Neural progenitor cell (in vitro differentiated cells): ENCODE results near the gene HSD11B2. TPM values are rescaled to one million over a fixed set of nuclear protein-coding genes. Genes with fewer than 3 reads are reported as not detected.
A peak's percentile ranks its signal among the peaks of the same experiment; 100 is the strongest.

Source experiments
- DNase-seq: peaks from one replicate; pipeline ENCODE4 v3.0.0-alpha.2; 2016; ENCODE audit warnings: low spot score
- H2AFZ ChIP-seq: fragments of 200-600 bp; sonication (generic); replicated peaks from 2 replicates; pipeline ENCODE4 v1.6.1; 2016; ENCODE audit warnings: antibody characterized with exemption
- H3F3A ChIP-seq: fragments of 200-600 bp; sonication (generic); 2 replicates; pipeline ENCODE4 v1.6.1; 2016; ENCODE audit warnings: antibody characterized with exemption, low read depth
- H3K27ac ChIP-seq: fragments of 200-600 bp; sonication (generic); 2 replicates; pipeline ENCODE4 v1.5.1; 2016; ENCODE audit warnings: mild to moderate bottlenecking
- H3K27me3 ChIP-seq: fragments of 200-600 bp; sonication (generic); 2 replicates; pipeline ENCODE4 v1.6.1; 2016; ENCODE audit warnings: mild to moderate bottlenecking, moderate library complexity
- H3K36me3 ChIP-seq: fragments of 200-600 bp; sonication (generic); 2 replicates; pipeline ENCODE4 v1.5.1; 2016
- H3K4me1 ChIP-seq: fragments of 200-600 bp; sonication (generic); 2 replicates; pipeline ENCODE4 v1.6.1; 2016; ENCODE audit warnings: mixed run types
- H3K4me2 ChIP-seq: fragments of 200-600 bp; sonication (generic); 2 replicates; pipeline ENCODE4 v1.6.1; 2016
- H3K4me3 ChIP-seq: fragments of 200-600 bp; sonication (generic); 2 replicates; pipeline ENCODE4 v1.5.1; 2016
- H3K79me2 ChIP-seq: fragments of 200-600 bp; sonication (generic); 2 replicates; pipeline ENCODE4 v1.6.1; 2016; ENCODE audit warnings: low read depth
- H3K9ac ChIP-seq: fragments of 200-600 bp; sonication (generic); 2 replicates; pipeline ENCODE4 v1.6.1; 2016
- H3K9me3 ChIP-seq: fragments of 200-600 bp; sonication (generic); 2 replicates; pipeline ENCODE4 v1.5.1; 2016; ENCODE audit warnings: low read depth
- H4K20me1 ChIP-seq: fragments of 200-600 bp; sonication (generic); 2 replicates; pipeline ENCODE4 v1.6.1; 2016; ENCODE audit warnings: low read depth
- H3K27ac Mint-ChIP-seq: 3 replicates; pipeline ENCODE4 v1.8.0; 2021; ENCODE audit warnings: mixed read lengths
- H3K27me3 Mint-ChIP-seq: 2 replicates; pipeline ENCODE4 v1.8.0; 2022; ENCODE audit warnings: low read depth, mild to moderate bottlenecking, inconsistent platforms, moderate library complexity, mixed read lengths; ENCODE audit not compliant: insufficient read depth
- H3K36me3 Mint-ChIP-seq: 3 replicates; pipeline ENCODE4 v1.8.0; 2021; ENCODE audit warnings: mixed read lengths
- H3K4me1 Mint-ChIP-seq: 3 replicates; pipeline ENCODE4 v1.8.0; 2021; ENCODE audit warnings: mixed read lengths
- H3K4me3 Mint-ChIP-seq: 3 replicates; pipeline ENCODE4 v1.8.0; 2021; ENCODE audit warnings: mild to moderate bottlenecking, moderate library complexity, mixed read lengths
- H3K9me3 Mint-ChIP-seq: 3 replicates; pipeline ENCODE4 v1.8.0; 2020; ENCODE audit warnings: mixed read lengths
- EZH2 ChIP-seq: fragments of 200-600 bp; sonication (generic); IDR thresholded peaks from 2 replicates; pipeline ENCODE4 v1.6.1; 2017; ENCODE audit warnings: antibody characterized with exemption, mild to moderate bottlenecking, moderate library complexity
- EZH2phosphoT487 ChIP-seq: fragments of 200-600 bp; sonication (generic); IDR thresholded peaks from 2 replicates; pipeline ENCODE4 v1.6.1; 2017; ENCODE audit warnings: antibody characterized with exemption
- total RNA-seq: library from RNA; depleted of rRNA; stranded (reverse); fragments of >200 nt; gene quantifications from 2 replicates; pipeline ENCODE4 v1.2.3, GENCODE V29; 2015; ENCODE audit warnings: low replicate concordance
- TF ChIP-seq, protein P1 (sequence below): fragments of 200-600 bp; sonication (generic); IDR thresholded peaks from 2 replicates; pipeline ENCODE4 v1.5.1; 2017; ENCODE audit warnings: antibody characterized with exemption, mild to moderate bottlenecking

The HSD11B2 gene
- total RNA-seq, 1 donor from 2014 or later = not detected

GRCh38 chr16:67415872-67416793 lies 14.8 kb upstream of the HSD11B2 start, which contains the start of gene ZDHHC1:
TSS of gene ZDHHC1 (minus strand) at chr16:67416477. CDS start at chr16:67407775, 8,702 bp downstream.
- Histone ChIP-seq H3K4me3 (peak within 1 kb of the TSS; percentile 62), H3K4me1 (no peaks in the 10 kb centered on the region), H3F3A (no peaks in the 10 kb centered on the region), H3K27me3 (peaks cover 27% of the 10 kb centered on the region), H3K36me3 (no peaks in the 10 kb centered on the region), H3K9ac (peak within 1 kb of the TSS; percentile 71), H3K27ac (no peak within 1 kb of the TSS), H2AFZ (peak within 1 kb of the TSS; percentile 96), H3K79me2 (no peaks in the 10 kb centered on the region), H4K20me1 (no peaks in the 10 kb centered on the region), H3K4me2 (peak within 1 kb of the TSS; percentile 89), H3K9me3 (no peaks in the 10 kb centered on the region)
- no peak for TF ChIP-seq EZH2phosphoT487
- TF ChIP-seq EZH2 = peak; percentile 51
- TF ChIP-seq, protein P1, sequence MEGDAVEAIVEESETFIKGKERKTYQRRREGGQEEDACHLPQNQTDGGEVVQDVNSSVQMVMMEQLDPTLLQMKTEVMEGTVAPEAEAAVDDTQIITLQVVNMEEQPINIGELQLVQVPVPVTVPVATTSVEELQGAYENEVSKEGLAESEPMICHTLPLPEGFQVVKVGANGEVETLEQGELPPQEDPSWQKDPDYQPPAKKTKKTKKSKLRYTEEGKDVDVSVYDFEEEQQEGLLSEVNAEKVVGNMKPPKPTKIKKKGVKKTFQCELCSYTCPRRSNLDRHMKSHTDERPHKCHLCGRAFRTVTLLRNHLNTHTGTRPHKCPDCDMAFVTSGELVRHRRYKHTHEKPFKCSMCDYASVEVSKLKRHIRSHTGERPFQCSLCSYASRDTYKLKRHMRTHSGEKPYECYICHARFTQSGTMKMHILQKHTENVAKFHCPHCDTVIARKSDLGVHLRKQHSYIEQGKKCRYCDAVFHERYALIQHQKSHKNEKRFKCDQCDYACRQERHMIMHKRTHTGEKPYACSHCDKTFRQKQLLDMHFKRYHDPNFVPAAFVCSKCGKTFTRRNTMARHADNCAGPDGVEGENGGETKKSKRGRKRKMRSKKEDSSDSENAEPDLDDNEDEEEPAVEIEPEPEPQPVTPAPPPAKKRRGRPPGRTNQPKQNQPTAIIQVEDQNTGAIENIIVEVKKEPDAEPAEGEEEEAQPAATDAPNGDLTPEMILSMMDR = peak; percentile 75
- Mint-ChIP-seq H3K9me3 (no peaks in the 10 kb centered on the region), H3K27me3 (peaks cover 7% of the 10 kb centered on the region), H3K4me3 (peak within 1 kb of the TSS; percentile 89), H3K27ac (peak within 1 kb of the TSS; percentile 80), H3K4me1 (peaks cover 19% of the 10 kb centered on the region), H3K36me3 (peaks cover 2% of the 10 kb centered on the region)
- peak; percentile 89 for DNase-seq

DNA sequence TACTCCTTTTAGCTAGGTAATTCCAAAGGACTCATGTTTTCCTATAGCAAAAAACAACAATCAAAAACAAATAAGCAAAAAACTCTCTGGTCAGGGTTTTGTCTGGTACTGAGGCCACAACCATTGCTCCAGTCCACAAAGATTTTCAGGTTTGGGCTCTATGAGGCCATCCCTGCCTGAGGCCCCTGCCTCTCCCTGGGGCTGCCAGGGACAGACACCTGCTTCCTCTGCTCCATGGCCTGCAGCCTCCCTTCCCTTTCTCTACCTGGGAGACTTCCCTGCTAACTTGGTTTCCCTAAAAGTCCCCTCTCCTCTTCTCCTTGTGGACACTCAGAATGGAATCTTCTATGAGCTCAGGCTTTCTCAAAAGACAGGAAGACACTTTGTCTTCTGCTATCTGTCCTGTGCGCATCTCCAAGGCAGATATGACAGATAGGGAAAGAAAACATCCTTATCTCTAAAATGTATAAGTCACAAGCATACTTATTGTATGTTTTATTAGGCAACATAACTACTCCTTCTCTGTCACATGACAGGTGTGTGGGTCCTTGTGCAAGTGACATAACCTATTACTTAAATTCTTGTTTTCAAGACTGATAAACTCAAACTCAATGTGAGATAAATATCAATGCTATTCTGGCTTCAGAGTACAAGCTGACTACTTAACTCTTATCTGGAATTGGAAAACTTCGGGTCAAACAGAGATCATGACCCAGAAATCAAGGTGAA lies 13.4 kb upstream of the HSD11B2 start:
- H3K4me2 ChIP-seq = no peak overlapping the region
- H3K9me3 ChIP-seq = no peaks in the 10 kb centered on the region
- Mint-ChIP-seq H3K9me3 (no peaks in the 10 kb centered on the region), H3K27me3 (peaks cover 7% of the 10 kb centered on the region), H3K4me3 (peak overlapping the region; percentile 72), H3K36me3 (peaks cover 2% of the 10 kb centered on the region), H3K27ac (peak overlapping the region; percentile 61), H3K4me1 (peaks cover 20% of the 10 kb centered on the region)
- H3K27ac ChIP-seq = no peak overlapping the region
- no peak overlapping the region for H3K4me3 ChIP-seq
- TF ChIP-seq EZH2phosphoT487 = no peak
- TF ChIP-seq, protein P1 = no peak
- no peak for TF ChIP-seq EZH2
- H2AFZ ChIP-seq = no peak overlapping the region
- H3K79me2 ChIP-seq = no peaks in the 10 kb centered on the region
- H3F3A ChIP-seq = no peaks in the 10 kb centered on the region
- H4K20me1 ChIP-seq = no peaks in the 10 kb centered on the region
- no peak for DNase-seq
- no peak overlapping the region for H3K9ac ChIP-seq
- H3K4me1 ChIP-seq = no peaks in the 10 kb centered on the region
- H3K36me3 ChIP-seq = no peaks in the 10 kb centered on the region
- peaks cover 27% of the 10 kb centered on the region for H3K27me3 ChIP-seq

- H3K4me1 Mint-ChIP-seq = peaks cover 34% of the 10 kb centered on the region
- H3F3A ChIP-seq = no peaks in the 10 kb centered on the region
Observed at GRCh38 chr16:67419502-67419901, 11.4 kb upstream of the HSD11B2 start.

More at GRCh38 chr16:67419502-67419901, 11.4 kb upstream of the HSD11B2 start:
- H3K79me2 ChIP-seq = no peaks in the 10 kb centered on the region
- peaks cover 10% of the 10 kb centered on the region for H3K4me1 ChIP-seq
- H2AFZ ChIP-seq = no peak overlapping the region
- H4K20me1 ChIP-seq = no peaks in the 10 kb centered on the region
- no peak for DNase-seq
- H3K27me3 ChIP-seq = peaks cover 27% of the 10 kb centered on the region
- TF ChIP-seq, protein P1 = no peak
- TF ChIP-seq EZH2 (no peak), EZH2phosphoT487 (no peak)
- peak overlapping the region; percentile 7 for H3K4me3 Mint-ChIP-seq
- H3K9me3 ChIP-seq = no peaks in the 10 kb centered on the region
- no peak overlapping the region for H3K4me3 ChIP-seq
- H3K9ac ChIP-seq = no peak overlapping the region
- H3K9me3 Mint-ChIP-seq = no peaks in the 10 kb centered on the region
- H3K36me3 ChIP-seq = no peaks in the 10 kb centered on the region
- H3K27ac ChIP-seq = no peak overlapping the region
- peaks cover 10% of the 10 kb centered on the region for H3K27me3 Mint-ChIP-seq
- no peaks in the 10 kb centered on the region for H3K36me3 Mint-ChIP-seq
- H3K27ac Mint-ChIP-seq = no peak overlapping the region
- no peak overlapping the region for H3K4me2 ChIP-seq
